Kidney tubule cell (primary cell): ENCODE data around the gene FDX2.
A peak's percentile ranks its signal among the peaks of the same experiment; 100 is the strongest.
"Not testable (repeated sequence)": the region's sequence is repeated elsewhere in the genome, so short reads cannot be mapped to it uniquely, and the experiment has no call there.

Source experiments
- DNase-seq: peaks from one replicate; pipeline ENCODE4 v3.0.0-alpha.2; 2018; ENCODE audit warnings: low spot score

FDX2 gene

DNA sequence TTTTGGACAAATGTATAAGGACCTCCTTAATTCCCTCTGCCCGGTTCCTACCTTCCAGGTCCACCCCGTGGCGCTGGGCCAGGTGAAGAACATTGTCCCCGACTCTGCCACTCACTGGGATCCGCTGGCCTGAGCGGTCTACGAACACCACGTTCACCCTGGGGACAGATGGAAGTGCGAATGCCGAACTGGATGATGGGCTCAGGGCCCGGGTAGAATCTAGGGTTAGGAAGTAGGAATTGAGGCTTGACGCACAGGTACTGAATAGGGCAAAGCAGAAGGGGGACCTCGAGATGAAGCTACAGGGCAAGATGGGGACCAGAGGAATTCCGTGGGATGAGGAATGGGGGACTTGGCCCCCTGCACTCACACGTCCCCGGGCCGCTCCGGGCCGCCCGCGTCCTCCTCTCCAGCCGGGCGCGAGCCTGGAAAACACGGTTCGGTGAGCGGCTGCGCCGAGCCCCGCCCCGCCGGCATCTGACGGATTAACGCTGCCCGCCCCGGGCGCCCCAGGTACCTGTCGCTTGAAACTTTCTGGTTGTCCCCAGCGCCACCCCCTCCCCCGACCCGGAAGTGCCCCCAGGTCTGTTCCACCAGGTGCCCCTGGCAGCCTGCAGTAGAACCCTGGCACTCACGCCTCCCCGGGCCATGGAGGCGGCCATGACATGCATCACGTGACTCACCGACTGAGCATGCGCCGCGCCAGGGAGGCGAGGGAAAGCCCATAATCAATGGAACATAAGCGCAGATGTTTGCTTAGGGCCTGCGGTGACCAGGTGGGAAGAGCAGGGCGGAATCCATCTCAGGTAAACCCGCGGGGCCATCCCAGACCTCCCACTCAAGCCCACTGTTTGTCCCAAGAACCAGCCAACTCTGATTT, at the start of gene FDX2:
Gene FDX2 (minus strand): TSS at position 681 of the 880 bp plus-strand sequence. CDS start 19 bp downstream, at position 662.
- DNase-seq, result peak; percentile 90

DNA sequence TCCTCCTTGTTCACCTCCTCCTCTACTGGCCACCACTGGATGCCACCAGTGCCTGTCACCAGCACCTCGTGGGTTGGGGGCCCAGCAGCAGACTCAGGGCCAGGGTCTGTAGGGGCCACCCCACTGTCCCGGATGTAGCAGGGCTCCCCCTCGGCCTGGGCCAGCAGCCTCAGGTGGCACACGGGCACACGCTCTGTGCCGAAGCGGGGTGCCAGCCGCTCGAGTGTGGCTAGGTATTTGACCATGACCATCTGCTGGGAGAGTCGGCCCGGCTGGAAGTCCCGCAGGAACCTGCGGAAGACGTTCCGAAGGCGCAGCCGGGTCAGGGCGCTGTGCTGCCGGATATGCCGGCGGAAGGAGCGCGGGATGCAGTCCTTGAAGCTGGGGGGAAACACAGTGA, 49.7 kb upstream of the FDX2 start:
- no peak for DNase-seq

- DNase-seq, result no peak
These were observed 48.8 kb upstream of the FDX2 start for GRCh38 chr19:10364644-10365043.

DNA sequence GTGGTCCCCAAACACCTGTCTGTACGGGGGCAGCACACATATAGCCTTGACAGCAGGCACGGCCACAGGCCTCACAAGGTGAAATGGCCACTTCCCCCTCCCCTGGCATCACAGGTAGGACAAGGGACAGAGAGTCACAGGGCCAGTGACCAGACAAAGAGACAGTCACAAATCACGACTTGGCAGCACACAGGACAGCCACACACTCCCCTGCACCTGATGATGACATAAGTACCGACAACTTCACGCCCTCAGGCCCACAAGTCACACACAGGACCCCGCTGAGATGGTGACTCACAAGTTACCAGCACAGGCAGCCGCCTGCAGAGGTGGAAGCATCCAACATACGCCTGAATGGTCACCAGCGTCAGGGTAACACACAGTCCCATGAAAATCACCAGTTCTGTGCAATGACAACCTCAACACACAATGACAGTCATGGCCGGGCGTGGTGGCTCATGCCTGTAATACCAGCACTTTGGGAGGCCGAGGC, 48.0 kb upstream of the FDX2 start:
- peak; percentile 87 for DNase-seq

GRCh38 chr19:10362259-10362658, 46.4 kb upstream of the FDX2 start:
- no peak for DNase-seq

GRCh38 chr19:10361569-10362011, 45.8 kb upstream of the FDX2 start:
- no peak for DNase-seq

- no peak for DNase-seq
These were observed 40.6 kb upstream of the FDX2 start for GRCh38 chr19:10356431-10356830.

GRCh38 chr19:10353793-10354391, 38.1 kb upstream of the FDX2 start:
- peak; percentile 50 for DNase-seq

- DNase-seq, result no peak
These were observed 37.2 kb upstream of the FDX2 start for GRCh38 chr19:10352764-10353671.

- no peak for DNase-seq
These were observed 30.7 kb upstream of the FDX2 start for GRCh38 chr19:10346509-10346908.

DNA sequence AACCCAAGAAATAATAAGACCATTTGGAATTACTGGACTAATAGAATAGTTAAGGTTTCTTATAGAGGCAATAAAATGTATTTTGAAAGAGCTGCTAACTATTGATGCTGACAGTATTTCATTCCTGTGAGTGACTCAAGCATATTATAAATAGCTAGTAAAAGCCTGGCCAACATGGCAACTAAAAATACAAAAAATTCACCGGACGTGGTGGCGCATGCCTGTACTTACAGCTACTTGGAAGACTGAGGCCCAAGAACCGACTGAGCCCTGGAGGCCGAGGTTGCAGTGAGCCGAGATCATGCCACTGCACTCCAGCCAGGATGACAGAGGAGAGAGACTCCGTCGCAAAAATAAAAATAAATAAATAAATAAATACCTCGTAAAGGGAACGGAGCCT, 29.0 kb upstream of the FDX2 start:
- no peak for DNase-seq

GRCh38 chr19:10343495-10343894, 27.7 kb upstream of the FDX2 start:
- DNase-seq, result peak; percentile 34

- DNase-seq, result no peak
These were observed 24.2 kb upstream of the FDX2 start for GRCh38 chr19:10339977-10340376.

- no peak for DNase-seq
These were observed 23.7 kb upstream of the FDX2 start, which contains the start of gene ICAM3 for GRCh38 chr19:10339380-10339960. Gene ICAM3 (minus strand): TSS chr19:10339624. CDS start chr19:10339614, 10 bp downstream.

GRCh38 chr19:10338940-10339339, 23.1 kb upstream of the FDX2 start:
- no peak for DNase-seq

- DNase-seq, result not testable (repeated sequence)
These were observed 20.9 kb upstream of the FDX2 start for GRCh38 chr19:10336725-10337124.

GRCh38 chr19:10335352-10335985, 19.7 kb upstream of the FDX2 start:
- DNase-seq, result no peak

- DNase-seq, result peak; percentile 96
These were observed 19.0 kb upstream of the FDX2 start for GRCh38 chr19:10334588-10335351.

GRCh38 chr19:10333758-10334587, 18.2 kb upstream of the FDX2 start:
- no peak for DNase-seq
